ENCODE measurements around the gene CCDC85C. TPM values are rescaled to one million over a fixed set of nuclear protein-coding genes. Genes with fewer than 3 reads are reported as not detected.
A peak's percentile ranks its signal among the peaks of the same experiment; 100 is the strongest.

Gene CCDC85C
- polyA plus RNA-seq, 1 donor: 4.1 TPM

GRCh38 chr14:99509871-99510555 lies 94.0 kb downstream of the CCDC85C start:
- DNase-seq: no peak

- DNase-seq: no peak
Measured at GRCh38 chr14:99508896-99509629, 94.9 kb downstream of the CCDC85C start.

- DNase-seq: no peak
Measured at GRCh38 chr14:99507860-99508640, 96.0 kb downstream of the CCDC85C start.

- no peak for DNase-seq
Measured at GRCh38 chr14:99506276-99506675, 97.7 kb downstream of the CCDC85C start.

- DNase-seq: no peak
Measured at GRCh38 chr14:99505089-99505488, 98.9 kb downstream of the CCDC85C start.

- no peak for DNase-seq
Measured at GRCh38 chr14:99503848-99504453, 100.1 kb downstream of the CCDC85C start.

- DNase-seq: no peak
Measured at GRCh38 chr14:99502989-99503421, 101.0 kb downstream of the CCDC85C start.

GRCh38 chr14:99497894-99498293 lies 106.1 kb downstream of the CCDC85C start:
- DNase-seq: no peak

- no peak for DNase-seq
Measured at GRCh38 chr14:99497341-99497740, 106.7 kb downstream of the CCDC85C start.

- DNase-seq: no peak
Measured at GRCh38 chr14:99484106-99484505, 119.9 kb downstream of the CCDC85C start.

GRCh38 chr14:99481745-99482099 lies 122.3 kb downstream of the CCDC85C start:
- peak; percentile 32 for DNase-seq

- DNase-seq: peak; percentile 100
Measured at GRCh38 chr14:99480917-99481744, 122.9 kb downstream of the CCDC85C start, which contains the start of gene CCNK. Gene CCNK, plus strand, starts transcription at chr14:99481409. Its CDS starts 11,269 bp downstream, at chr14:99492678.

GRCh38 chr14:99479906-99480869 lies 123.8 kb downstream of the CCDC85C start, which contains the start of gene SETD3:
Gene SETD3, minus strand, starts transcription at chr14:99480859. Its CDS starts 15,054 bp downstream, at chr14:99465805.
- DNase-seq: peak; percentile 51

- no peak for DNase-seq
Measured at GRCh38 chr14:99479160-99479905, 124.7 kb downstream of the CCDC85C start.

- no peak for DNase-seq
Measured at GRCh38 chr14:99478128-99478527, 125.9 kb downstream of the CCDC85C start.

GRCh38 chr14:99476864-99477263 lies 127.1 kb downstream of the CCDC85C start:
- no peak for DNase-seq

- no peak for DNase-seq
Measured at GRCh38 chr14:99475660-99476059, 128.3 kb downstream of the CCDC85C start.

GRCh38 chr14:99475179-99475578 lies 128.8 kb downstream of the CCDC85C start:
- no peak for DNase-seq

GRCh38 chr14:99473458-99473857 lies 130.5 kb downstream of the CCDC85C start:
- no peak for DNase-seq

GRCh38 chr14:99472937-99473336 lies 131.1 kb downstream of the CCDC85C start:
- DNase-seq: no peak

All from hindlimb muscle (tissue), 1 donor.